ENCODE data around the gene PLXNA2.

The PLXNA2 gene

DNA sequence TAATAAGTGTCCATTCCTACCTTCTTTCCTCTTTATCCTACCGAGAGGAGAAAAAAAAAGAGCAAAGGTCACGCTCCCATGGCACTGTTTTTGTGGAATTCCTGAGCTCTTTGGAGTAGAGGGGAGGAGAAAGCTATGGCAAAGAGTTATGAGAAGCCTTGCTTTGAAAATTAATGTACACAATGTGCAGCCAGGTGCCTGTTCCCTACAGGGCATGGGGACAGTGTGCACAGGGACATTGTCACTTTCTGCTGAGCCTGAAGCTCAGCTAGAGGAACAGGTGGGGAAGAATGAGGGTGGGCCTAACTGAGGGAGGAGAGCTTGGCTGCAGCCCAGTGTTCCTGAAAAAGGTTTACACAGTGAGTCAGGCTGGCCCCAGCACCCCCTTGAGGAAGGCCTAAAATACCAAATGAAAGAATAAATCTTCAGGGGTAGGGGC is 66.1 kb downstream of the PLXNA2 start:
- DNase-seq: peak; percentile 23

DNA sequence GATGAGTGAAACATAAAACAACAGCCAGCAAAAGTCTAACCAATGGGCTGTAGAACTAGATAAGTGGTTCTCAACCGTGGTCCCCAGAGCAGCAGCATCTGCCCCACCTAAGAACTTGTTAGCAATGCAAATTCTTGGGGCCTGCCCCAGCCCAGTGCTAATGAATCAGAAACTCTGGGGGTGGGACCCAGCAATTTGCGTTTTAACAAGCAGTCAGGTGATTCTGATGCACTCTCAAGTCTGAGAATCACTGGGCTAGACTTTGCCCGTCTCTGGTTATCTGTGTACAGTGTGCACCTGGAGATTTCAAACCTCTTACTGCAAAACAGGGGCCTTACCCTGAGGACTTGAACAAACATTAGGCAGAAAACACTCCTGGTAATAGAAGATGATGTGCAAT is 66.5 kb downstream of the PLXNA2 start:
- DNase-seq: no peak

DNA sequence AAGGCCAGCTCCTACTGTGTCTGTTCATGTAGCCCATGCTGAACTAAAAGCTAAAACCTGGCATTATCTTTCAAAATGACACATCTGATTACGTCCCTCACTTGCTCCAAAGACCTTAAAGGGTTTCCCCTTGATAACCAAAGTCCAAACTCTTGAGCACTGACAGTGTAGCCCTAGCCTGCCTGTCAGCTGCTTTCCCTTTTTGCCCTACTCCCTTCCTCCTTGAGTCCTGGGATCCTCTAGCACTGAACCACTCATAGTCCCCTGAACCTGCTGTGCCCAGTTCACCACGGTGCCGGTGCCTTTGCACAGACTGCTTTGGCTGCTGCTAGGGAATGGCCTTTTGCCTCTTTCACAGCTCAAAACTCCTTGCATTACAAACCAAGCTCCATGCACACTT is 67.5 kb downstream of the PLXNA2 start:
- DNase-seq: no peak

DNA sequence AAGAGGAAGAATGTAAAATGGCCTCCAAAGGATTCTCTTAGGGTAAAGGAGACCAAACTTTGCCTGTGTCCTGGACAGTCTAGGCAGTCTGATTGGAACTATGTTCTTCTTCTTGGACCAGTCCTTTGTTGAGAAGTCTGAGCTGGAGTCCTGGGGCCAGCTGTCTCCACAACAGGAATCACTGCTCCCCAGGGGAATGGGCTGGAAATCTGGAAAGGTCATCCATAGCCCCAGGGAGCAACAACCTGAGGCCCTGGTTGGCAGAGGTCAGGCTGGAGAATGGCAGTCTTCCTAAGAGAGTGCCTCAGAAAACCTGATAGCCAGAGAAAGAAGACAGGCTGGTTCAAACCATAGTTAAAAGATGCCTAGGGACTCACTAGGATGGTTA is 68.7 kb downstream of the PLXNA2 start:
- DNase-seq: no peak

DNA sequence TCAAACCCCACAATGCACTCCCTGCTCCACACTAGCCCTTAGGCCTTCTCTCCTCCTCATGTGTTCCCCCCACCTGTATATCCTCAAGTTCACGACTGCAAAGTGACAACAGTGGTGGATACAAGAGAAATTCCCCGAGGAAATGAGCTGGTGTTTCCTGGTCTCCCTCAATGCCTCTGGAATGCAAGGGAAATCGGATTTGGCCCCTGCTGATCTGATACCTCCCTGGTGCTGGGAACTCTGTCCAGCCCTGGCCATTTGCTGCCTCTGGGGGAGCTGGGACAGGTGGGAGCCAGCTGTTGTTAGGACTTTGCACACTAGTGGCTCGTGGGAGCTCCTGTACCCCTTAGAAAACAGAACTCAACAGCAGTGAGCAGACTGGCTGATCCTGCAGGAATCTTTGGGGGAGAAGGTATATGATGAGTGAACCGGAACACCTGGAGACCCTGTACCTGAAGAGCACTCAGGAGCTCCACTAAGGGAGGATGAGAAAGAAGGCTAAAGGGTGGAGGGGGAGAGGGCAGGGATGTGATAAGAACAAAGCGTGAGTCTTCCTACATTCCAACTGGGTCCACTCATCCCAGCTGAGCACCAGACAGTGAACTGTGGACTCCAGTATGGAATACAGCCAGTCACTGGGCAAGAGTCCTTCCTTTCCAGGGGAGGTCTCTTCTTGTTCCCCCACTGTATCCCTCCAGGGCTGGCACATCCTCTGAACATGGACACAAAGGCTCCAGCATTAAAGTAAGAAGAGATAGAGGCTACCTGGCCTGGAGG is 69.3 kb downstream of the PLXNA2 start:
- no peak for DNase-seq

DNA sequence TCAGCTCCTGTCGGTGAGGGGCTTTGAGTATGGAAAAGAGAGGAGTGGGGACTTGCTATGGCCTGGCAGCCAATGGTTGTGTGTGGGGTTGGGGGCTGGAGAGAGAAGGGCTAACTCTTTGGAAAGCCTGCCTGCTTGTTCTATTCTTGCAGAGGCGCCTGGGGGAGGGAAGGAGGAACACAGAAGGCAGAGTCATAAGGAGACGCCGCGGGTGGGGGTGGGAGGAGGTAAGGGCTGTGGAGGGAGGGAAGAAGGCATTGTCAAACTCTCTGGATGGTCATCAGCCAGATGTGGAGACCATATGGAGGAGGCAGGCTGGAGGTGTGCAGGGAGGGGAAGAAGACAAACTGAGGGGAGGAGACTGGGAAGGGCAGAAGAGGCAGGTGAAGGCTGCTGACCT is 70.0 kb downstream of the PLXNA2 start:
- DNase-seq: no peak

DNA sequence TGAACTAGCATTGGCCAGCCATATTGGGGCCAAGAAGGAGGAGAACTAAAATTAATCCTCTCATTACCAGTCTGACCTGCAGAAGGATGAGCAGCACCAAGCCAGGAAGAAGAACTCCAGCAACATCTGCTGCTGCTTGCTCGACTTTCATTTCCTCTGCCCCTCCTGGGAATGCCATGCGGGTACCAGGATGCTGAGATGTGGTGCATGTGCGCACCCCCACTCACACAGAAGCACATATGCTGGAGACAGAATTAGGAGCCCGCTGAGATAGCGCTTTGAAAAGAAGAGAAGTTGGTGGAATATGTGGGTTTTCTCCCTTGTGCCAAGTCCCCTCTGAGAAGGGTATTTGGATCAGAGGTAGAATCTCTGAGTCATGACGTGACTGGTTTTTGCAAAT is 70.4 kb downstream of the PLXNA2 start:
- no peak for DNase-seq

DNA sequence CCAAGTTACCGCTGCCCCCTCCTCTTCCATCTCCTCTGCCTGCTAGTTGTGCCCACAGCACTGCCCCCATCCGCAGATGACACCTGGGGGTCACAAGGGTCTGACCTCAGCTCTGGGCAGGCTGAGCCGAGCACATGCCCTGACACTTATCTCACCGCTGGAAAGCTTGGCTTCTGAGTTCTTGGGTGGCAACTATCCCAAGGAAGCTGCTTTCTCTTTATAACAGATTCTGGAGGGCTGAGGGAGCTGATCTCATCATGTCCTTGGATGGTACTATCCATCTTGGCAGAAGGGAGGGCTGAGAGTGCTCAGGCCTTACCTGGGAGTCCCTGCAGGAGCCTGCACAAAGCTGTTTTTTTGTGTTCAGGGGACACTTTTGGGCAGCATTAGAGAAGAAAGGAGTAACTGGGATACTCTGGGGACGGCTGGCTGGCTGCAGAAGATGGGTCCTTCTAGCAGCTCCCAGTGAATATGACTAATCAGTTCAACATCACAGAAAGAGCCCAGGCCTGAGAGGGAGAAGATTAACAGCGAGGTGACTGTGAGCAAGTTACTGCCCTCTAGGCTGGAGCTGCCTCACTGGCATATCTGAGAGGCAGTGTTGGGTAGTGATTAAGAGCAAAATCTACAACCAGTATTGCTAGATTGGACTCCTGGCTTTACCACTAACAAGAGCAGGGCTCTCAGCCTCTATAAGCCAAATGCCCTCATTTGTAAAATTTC is 71.6 kb downstream of the PLXNA2 start:
- DNase-seq: no peak

DNA sequence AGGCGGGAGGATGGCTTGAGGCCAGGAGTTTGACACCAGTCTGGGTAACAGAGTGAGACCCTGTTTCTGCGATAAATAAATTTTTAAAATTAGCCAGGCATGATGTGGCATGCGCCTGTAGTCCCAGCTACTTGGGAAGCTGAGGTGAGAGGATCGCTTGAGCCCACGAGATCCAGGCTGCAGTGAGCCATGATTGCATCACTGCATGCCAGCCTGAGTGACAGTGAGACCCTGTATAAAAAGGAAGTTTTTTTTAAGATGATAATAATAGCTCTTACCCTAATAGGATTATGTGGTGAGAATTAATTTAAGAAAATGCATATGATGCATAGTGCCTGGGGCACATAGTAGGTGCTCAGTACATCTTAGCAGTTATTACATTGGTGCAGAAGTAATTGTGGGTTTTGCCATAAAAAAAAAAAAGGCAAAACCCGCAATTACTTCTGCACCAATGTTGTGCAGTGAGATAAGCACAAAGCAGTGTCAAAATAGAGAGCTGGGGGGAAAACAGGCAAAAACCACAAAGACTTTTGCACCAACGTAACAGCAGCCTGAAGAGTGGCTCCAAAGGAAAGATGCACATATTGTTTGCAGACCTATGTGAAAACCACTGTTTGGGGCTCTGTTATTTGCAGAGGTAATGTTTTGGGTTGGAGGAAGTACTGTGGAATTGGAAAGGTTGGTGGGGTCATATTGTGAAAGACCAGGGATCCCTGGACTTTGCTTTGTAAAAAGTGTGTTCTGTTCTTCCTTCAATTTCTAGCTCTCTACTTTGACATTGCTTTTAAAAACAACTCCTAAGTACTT is 72.4 kb downstream of the PLXNA2 start:
- no peak for DNase-seq

DNA sequence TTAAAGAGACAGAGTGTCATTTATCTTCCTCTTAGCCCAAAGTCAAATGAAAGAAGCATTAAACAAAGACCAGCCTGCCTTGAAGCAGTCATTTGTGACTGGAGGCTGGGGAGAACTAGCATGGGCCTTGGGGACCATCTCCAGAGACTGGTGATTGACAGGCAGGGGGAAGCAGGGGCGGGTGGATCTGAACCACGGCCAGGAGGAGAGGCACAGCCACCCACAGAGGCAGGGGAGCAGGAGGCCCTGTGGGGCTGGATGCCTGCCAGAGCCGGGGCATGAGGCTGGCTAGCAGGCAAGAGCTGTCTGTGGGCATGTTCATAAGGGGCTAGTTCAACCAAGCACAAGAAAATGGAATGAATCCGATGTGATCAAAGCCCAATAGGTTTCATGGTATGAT is 73.9 kb downstream of the PLXNA2 start:
- peak; percentile 84 for DNase-seq

DNA sequence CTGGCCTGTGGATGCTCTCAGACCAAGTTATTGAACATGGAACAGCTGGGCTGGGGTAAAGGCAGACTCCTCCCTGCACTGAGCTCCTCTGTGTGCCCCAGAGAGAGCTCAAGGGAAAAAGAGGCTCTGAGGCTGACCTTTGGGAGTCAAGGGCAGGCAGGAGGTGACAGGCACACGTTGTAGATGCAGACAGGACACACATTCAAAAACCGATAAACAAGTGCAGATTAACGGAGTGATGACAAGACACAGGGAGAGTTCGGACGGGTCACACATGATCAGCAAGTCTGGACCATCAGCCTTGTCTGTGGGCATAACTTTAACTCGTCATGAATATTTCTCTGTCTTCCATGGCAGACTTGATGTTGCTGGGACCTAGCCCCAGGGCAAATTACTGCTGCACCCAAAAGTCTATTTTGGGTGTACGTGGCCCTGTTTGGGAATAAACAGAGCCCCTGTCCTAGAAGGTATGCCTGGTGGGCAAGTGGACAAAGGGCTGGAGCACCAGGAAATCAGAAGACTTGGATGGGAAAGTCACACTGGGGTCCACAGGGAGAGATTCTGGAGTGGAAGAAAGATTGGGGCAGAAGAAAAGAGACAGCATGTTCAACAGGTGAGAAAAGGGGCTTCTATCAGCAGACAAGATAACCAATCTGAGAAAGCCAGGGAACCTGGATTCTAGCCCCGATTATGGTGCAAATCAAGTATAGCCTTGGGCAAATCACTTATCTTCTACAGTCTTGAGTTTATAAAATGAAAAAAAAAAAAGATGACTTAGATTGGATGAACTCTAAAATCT is 74.9 kb downstream of the PLXNA2 start:
- no peak for DNase-seq

DNA sequence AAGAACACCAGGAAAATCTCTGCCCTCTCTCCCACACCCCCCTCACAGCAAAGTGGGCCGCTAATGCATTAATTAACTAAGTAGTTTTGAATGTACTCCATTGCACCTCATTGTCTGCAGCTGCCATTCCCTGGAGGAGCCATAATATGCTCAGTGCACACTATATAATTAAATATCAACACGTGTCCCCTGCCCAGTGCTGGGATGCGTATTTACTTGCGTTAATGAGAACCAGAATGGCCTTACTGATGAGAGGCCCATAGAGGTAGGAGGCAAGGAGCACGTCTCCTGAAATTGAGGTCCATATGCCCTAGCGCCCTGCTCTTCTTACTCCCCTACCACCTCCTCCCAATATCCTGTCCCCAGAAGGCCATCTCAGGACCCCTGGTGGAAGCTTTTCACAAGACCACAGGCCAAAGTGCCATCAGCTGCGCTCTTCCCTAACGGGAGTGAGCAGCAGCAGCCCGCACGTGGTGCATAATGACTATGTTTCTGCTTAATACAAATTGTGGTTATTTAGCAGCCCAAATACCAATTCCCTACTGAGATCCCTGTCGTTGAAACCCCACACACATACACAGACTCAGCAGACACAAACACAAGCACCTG is 76.8 kb downstream of the PLXNA2 start:
- DNase-seq: no peak

DNA sequence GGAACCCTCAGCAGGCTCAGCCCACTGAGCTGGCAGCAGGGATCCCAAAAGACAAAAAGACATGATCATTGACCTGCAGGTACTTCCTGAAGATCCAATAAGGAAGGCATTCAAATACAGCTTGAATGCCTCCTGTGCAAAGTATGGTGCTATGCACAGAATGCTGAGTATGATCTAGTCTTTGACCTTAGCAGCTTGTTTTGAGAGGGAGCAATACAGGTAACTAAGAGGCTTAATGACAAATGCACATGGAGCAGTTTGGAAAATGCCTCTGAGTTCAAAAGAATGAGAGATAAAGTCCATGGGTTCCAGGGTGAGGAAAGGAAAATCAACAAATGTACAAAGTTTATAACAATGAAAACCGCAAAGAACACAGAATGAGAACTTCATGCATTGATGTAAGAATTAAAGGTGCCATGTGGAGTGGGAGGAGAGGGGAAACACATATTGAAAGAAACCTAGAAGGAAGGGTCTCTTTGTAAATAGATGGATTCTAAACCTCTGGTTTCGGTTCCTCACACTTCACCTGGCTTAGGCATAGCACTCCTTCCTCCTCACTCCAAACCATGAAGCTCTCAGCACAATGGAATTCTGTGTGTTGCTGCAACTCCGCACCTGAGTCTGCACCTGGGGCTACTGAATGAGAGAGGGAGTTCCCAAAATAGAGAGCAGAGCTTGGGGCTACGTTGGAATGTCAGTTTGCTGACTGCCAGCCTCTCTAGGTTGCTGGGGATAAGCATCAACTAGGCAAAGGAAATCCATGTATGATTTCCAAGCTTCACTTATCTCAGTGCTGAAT is 77.6 kb downstream of the PLXNA2 start:
- DNase-seq: no peak

DNA sequence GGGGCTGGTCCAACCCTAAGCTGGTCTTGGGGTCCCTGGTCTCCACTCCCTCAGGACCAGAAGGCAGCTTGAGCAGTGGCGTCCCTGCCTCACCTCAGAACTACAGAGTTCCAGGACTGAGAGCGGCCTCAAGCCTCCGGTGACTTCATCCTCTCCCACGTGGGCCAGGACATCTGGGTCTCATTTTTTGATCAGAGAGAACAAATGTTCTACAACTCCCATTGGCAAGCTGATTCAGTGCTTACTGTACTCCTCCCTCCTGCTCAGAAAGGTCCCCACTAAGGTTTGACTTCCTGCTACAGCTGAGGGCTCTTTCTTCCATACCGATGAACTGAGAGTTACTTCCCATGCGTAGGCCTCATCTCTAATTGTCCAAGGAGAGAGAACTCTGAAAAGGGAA is 78.5 kb downstream of the PLXNA2 start:
- DNase-seq: no peak

DNA sequence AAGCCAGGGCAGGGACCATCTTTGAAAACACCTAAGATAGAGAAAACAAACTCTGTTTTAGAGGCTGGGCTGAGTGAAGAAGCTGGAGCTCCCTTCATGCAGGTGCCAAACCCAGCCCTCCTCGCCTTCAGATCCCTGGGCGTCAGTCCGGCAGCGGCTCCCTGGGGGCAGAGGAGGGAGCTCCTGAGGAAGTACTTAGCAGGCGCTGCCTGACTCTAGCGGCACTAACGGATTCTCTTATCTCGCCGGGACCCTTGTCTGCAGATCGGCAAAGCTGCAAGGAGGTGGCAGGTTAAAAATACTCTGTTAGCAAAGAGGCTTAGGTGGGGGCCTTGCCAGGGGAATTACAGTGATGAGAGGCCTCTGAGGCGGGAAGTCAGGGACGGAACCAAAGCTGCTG is 79.6 kb downstream of the PLXNA2 start:
- DNase-seq: no peak

DNA sequence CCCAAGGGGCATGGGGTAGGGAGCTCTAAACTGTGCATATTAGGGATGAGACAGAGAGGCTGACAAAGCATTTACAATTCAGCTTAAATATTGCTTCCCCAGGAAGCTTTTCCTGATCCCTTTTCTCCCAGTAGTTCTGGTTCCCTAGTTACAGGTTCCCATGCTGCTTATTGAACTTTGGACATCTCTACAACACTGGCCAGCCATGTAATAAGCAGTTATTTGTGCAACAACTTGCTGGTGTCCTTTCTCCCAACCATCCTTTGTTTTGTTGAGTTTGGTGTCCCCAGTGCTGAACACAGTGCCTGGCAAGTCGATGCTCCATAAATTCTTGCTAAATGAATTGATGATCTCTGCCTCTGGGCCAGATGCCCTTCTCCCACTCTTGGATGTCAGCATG is 80.6 kb downstream of the PLXNA2 start:
- no peak for DNase-seq

DNA sequence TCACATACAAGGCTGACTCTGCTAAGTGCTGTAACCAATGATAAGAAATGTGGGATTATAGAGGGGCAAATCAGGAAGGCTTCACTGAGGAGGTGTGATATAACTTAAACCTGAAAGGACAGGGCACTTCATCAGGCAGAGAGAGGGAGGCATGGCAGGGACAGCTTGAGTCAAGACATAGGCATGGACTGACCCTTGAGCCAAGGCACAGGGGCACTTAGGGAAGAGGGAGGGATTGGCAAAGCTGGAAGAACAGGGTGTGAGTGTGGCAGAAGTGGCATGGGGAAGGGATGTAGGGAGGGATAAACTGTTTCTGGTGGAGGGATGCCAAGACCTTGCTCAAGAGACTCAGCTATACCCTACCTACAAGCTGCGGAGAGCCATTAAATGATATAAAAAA is 81.3 kb downstream of the PLXNA2 start:
- DNase-seq: no peak

DNA sequence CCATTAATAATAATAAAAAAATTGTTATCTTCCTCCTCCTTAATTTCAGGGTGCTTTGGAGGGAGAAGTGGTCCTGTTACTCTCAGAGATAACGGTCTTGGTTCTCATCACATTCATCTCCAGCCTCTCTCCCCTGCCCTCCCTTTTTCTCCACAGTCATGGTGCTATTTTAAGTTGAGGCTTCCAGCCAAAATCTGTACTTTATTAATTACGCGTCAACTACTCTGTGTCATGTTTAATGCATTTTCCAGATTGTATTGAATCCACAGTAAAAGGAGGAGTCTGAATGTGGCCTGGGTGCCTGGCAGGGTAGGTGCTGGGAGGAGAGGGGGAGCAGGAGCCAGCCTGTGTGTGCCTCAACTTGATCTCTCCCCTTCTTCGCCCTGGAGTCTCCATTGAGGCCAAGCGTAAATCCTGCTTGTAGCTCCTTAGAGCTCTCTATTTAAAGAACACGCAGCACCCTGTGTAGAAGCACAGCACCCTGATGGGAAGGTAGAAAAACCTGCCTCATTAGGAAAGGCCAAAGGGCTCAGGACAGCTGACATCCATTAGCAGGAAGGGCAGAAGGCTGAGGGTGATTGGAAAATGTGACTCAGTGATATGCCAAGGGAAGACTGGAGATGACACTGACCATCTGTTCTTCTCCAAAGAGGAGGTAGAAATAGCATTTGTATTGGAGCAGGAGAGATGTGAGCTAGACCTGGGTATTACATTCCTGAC is 82.4 kb downstream of the PLXNA2 start:
- DNase-seq: peak; percentile 58

DNA sequence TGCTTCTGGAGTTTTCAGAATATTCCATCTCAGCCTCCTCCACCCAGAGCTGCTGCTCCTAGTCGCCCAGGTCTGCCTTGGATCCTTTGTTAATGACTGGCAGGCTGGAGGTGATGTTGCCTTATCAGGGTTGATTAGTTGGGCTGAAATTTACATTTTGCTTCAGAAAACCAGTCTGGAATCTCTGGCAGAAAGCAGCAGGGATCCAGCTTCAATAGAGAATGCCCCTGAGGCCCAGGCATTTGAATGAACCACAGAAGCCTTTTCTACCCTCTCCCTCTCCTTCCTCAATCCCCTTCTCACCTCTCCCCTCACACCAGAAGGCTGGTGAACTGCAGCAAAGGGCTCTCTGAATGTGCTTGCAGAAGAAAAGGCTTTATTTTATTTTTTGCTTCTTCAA is 83.2 kb downstream of the PLXNA2 start:
- DNase-seq: no peak

DNA sequence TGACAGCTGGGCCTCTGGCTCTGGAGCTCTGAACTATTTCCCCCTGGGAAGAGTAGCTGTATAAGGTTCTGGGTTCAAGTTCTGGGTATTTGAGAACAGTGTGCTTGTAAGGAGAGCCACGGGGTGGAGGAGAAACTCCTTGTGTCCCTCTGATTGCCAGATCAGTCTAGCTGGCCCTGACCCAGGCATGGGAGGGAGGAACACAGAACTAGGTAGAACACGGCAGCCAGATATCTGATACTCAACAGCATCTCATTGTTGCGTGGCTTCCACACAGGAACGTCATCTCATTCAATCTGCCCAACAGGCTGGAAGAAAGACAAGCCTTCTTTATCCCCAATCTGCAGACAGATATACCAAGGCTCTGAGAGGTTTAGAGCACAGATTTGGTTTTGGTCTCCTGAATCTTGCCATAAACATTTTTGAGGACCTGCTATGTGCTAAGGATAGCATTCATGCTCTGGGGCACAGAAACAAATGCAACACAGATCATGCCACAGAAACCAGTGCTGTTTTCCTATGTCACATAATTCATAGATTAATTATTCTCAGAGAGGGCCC is 83.8 kb downstream of the PLXNA2 start:
- no peak for DNase-seq

All from NCI-H2171 (cell line).